ENCODE data around the gene RPL26.

GRCh38 chr17:8341456-8341855, 41.5 kb downstream of the RPL26 start:
- TF ChIP-seq CTCF (IDR thresholded peaks at IDR 0.05) (no peak), POLR2A (IDR thresholded peaks at IDR 0.05) (no peak), POLR2AphosphoS5 (IDR thresholded peaks at IDR 0.05) (no peak), EP300 (IDR thresholded peaks at IDR 0.05) (no peak)
